ENCODE measurements around the gene ADAMTS18. TPM values are rescaled to one million over a fixed set of nuclear protein-coding genes. Genes with fewer than 3 reads are reported as not detected.

ADAMTS18 gene
- total and polyA plus RNA-seq, 2 experiments from 2014 or later: 2.7 to 5.5 TPM

- no peak overlapping the region for H3K4me3 ChIP-seq
- no peak for DNase-seq (ENCODE audit: low spot score)
- WGBS (ENCODE audit: low lambda C conversion rate, missing lambda C conversion rate): 81% methylated on average over 5 of the region's 6 CpGs
- no peaks in the 10 kb centered on the region for H4K20me1 ChIP-seq (ENCODE audit: insufficient read depth, poor library complexity, severe bottlenecking)
- no peak overlapping the region for H3K27ac ChIP-seq
- TF ChIP-seq EZH2phosphoT487 (IDR thresholded peaks at IDR 0.05; ENCODE audit: low read depth, severe bottlenecking, unreplicated experiment): no peak
- no peaks in the 10 kb centered on the region for H3K9me2 ChIP-seq (replicated peaks; ENCODE audit: insufficient read depth)
- H3K36me3 ChIP-seq (replicated peaks; ENCODE audit: insufficient read depth, low read depth): no peaks in the 10 kb centered on the region
- no peaks in the 10 kb centered on the region for H3K79me2 ChIP-seq
- H3K4me1 ChIP-seq (ENCODE audit: insufficient read depth): no peaks in the 10 kb centered on the region
- no peaks in the 10 kb centered on the region for H3K9me3 ChIP-seq (ENCODE audit: low read depth)
- no peak overlapping the region for H3K4me2 ChIP-seq
- H2AFZ ChIP-seq: no peak overlapping the region
- no peaks in the 10 kb centered on the region for H3K27me3 ChIP-seq
Measured at GRCh38 chr16:77364770-77365169, 70.1 kb downstream of the ADAMTS18 start.

GRCh38 chr16:77359065-77359502 lies 75.8 kb downstream of the ADAMTS18 start:
- H3K4me3 ChIP-seq: no peak overlapping the region
- 40% methylated on average over 4 of the region's 4 CpGs for WGBS (ENCODE audit: low lambda C conversion rate, missing lambda C conversion rate)
- no peaks in the 10 kb centered on the region for H3K9me2 ChIP-seq (replicated peaks; ENCODE audit: insufficient read depth)
- H3K4me1 ChIP-seq (ENCODE audit: insufficient read depth): peaks cover 4% of the 10 kb centered on the region
- H4K20me1 ChIP-seq (ENCODE audit: insufficient read depth, poor library complexity, severe bottlenecking): no peaks in the 10 kb centered on the region
- TF ChIP-seq EZH2 (IDR thresholded peaks at IDR 0.05; ENCODE audit: borderline replicate concordance): no peak
- no peak for TF ChIP-seq CTCF (IDR thresholded peaks at IDR 0.05; ENCODE audit: poor library complexity)
- no peak for TF ChIP-seq EZH2phosphoT487 (IDR thresholded peaks at IDR 0.05; ENCODE audit: low read depth, severe bottlenecking, unreplicated experiment)
- H3K36me3 ChIP-seq (replicated peaks; ENCODE audit: insufficient read depth, low read depth): no peaks in the 10 kb centered on the region
- peak overlapping the region; percentile 21 for H3K4me2 ChIP-seq
- H3K79me2 ChIP-seq: no peaks in the 10 kb centered on the region
- H3K27me3 ChIP-seq: no peaks in the 10 kb centered on the region
- no peaks in the 10 kb centered on the region for H3K9me3 ChIP-seq (ENCODE audit: low read depth)
- peak; percentile 54 for DNase-seq (ENCODE audit: low spot score)
- H3K27ac ChIP-seq: peak overlapping the region; percentile 29
- no peak overlapping the region for H2AFZ ChIP-seq

- Histone ChIP-seq H3K4me3 (no peak overlapping the region), H4K20me1 (ENCODE audit: insufficient read depth, poor library complexity, severe bottlenecking) (no peaks in the 10 kb centered on the region), H3K79me2 (no peaks in the 10 kb centered on the region), H3K4me2 (peak overlapping the region; percentile 16), H3K9me3 (ENCODE audit: low read depth) (no peaks in the 10 kb centered on the region), H2AFZ (no peak overlapping the region), H3K4me1 (ENCODE audit: insufficient read depth) (peaks cover 17% of the 10 kb centered on the region), H3K27ac (peak overlapping the region; percentile 4), H3K36me3 (replicated peaks; ENCODE audit: insufficient read depth, low read depth) (no peaks in the 10 kb centered on the region), H3K9me2 (replicated peaks; ENCODE audit: insufficient read depth) (no peaks in the 10 kb centered on the region), H3K27me3 (no peaks in the 10 kb centered on the region)
- 30% methylated on average over 4 of the region's 4 CpGs for WGBS (ENCODE audit: low lambda C conversion rate, missing lambda C conversion rate)
- no peak for DNase-seq (ENCODE audit: low spot score)
- TF ChIP-seq EZH2 (IDR thresholded peaks at IDR 0.05; ENCODE audit: borderline replicate concordance) (no peak), EZH2phosphoT487 (IDR thresholded peaks at IDR 0.05; ENCODE audit: low read depth, severe bottlenecking, unreplicated experiment) (no peak), CTCF (IDR thresholded peaks at IDR 0.05; ENCODE audit: poor library complexity) (no peak)
Measured at GRCh38 chr16:77353587-77354263, 81.1 kb downstream of the ADAMTS18 start.

DNA sequence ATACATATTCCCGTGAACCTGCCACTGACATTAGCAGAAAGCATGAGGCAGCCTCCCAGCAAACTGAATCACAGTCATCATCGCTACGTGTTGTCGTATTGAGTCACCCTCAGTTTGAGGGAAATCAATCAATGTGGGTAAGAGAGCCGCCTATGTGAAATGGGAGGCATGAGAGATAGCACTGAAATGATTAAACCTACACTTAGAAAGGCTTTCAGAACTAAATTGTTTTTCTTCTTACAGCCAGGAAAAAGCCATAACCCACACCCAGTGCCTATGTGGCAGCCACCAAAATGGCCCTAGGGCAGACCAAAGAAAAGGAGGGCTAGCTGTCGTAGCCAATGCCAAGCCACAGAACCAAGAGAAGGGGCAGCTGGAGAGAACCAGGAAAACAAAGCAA lies 90.5 kb downstream of the ADAMTS18 start:
- no peaks in the 10 kb centered on the region for H3K27me3 ChIP-seq
- WGBS (ENCODE audit: low lambda C conversion rate, missing lambda C conversion rate): 80% methylated on average over 6 of the region's 6 CpGs
- no peaks in the 10 kb centered on the region for H4K20me1 ChIP-seq (ENCODE audit: insufficient read depth, poor library complexity, severe bottlenecking)
- H3K9me2 ChIP-seq (replicated peaks; ENCODE audit: insufficient read depth): no peaks in the 10 kb centered on the region
- DNase-seq (ENCODE audit: low spot score): no peak
- no peaks in the 10 kb centered on the region for H3K79me2 ChIP-seq
- H3K9me3 ChIP-seq (ENCODE audit: low read depth): no peaks in the 10 kb centered on the region
- no peak overlapping the region for H3K4me2 ChIP-seq
- H3K4me3 ChIP-seq: no peak overlapping the region
- H3K4me1 ChIP-seq (ENCODE audit: insufficient read depth): no peaks in the 10 kb centered on the region
- no peaks in the 10 kb centered on the region for H3K36me3 ChIP-seq (replicated peaks; ENCODE audit: insufficient read depth, low read depth)
- no peak overlapping the region for H3K27ac ChIP-seq
- H2AFZ ChIP-seq: no peak overlapping the region
- TF ChIP-seq EZH2phosphoT487 (IDR thresholded peaks at IDR 0.05; ENCODE audit: low read depth, severe bottlenecking, unreplicated experiment): no peak

Data from hepatocyte (in vitro differentiated cells).